HG03342 (cell line): ENCODE measurements around the gene MGST2.
"Not testable (repeated sequence)": the region's sequence is repeated elsewhere in the genome, so short reads cannot be mapped to it uniquely, and the experiment has no call there.

Experiments used
- ATAC-seq: cut with Tn5 transposase; IDR thresholded peaks from one replicate; pipeline ENCODE4 v1.9.1; 2021; ENCODE audit warnings: mild to moderate bottlenecking, moderate library complexity; ENCODE audit not compliant: unreplicated experiment

MGST2 gene

GRCh38 chr4:139669335-139669734, 3.7 kb downstream of the MGST2 start:
- no peak for ATAC-seq

DNA sequence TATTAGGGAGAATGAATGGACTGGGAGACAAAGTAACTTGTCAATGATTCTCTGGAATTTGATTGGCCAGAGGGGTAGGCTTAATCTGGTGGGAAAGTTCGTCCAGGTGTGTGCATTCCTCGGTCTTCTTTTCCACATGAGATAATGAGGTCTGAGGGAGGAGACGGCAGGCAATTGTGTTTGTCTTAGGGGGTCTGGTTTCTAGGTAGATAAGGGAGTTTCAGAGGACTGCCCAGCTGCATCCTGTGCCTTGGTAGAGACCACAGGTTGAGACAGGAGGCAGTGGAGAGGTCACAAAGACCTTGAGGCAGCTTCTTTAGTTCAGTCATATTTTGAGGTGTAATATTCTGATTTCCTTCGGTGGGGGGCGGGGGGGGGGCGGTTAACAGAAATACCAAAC, 4.3 kb downstream of the MGST2 start:
- ATAC-seq: no peak

- ATAC-seq: no peak
These were observed 5.2 kb downstream of the MGST2 start for GRCh38 chr4:139670775-139671174.

DNA sequence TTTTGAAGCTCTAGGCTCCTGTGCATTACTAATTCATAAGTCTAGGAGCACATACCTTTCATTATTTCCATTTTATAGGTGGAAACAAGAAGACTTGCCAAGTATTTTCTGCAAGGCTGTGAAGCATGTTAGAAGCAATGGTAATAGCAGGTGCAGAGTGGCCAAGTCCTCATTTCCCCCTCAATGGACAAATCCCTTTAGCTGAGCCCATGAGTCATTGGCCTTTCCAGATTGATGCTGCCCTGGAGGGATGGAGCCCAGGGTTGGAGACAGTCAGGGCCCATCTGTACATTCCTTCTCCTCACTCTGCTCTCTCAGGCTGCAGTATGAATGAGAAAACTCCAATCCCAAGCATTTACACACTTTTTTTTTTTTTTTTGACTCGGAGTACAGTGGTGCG, 6.6 kb downstream of the MGST2 start:
- no peak for ATAC-seq

DNA sequence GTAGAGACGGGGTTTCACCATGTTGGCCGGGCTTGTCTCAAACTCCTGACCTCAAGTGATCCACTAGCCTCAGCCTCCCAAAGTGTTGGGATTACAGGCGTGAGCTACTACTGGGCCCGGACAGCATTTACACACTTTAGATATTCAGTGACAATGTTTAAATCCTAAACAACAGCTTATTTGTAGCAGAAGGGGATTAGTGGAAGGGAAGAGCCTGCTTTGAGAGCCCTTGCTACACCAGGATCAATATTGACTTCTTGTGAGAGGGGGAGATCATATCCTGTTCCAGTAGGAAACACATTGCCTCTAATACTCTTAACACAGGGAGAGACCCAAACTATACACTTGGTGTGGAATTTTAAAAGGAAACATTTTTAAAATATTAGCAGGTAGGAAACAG, 7.1 kb downstream of the MGST2 start:
- ATAC-seq: no peak

DNA sequence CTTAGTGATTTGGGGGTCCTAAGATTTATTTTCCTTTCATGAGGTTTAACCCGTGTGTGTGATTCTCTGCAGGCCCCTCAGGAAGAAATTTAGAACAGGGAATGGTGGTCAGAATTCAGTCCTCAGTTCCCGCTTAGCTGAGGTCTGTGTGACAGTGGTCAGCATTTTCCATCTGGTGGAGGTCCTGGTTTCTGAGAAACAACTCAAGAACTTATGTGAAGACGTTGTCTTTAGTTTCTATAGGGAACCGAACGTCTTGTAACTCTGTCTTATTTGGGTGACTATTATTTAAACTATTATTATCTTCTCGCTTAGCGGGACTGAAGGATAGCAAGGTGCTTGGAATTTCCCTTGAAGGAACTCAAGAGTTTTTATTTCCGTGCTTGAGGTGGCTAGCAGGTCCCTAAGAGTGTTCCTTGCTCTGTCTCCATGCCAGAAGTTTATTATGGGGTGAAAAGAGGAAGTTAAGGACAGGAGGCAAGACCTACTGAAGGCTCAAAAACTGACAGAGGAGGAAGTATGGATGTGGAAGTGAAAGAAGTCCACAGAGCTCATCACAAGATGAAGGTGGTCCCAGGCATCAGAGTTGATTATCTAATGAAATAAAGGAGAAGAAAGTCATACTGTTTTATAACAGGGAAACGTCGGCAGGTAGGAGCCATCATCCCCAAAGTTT, 9.4 kb downstream of the MGST2 start:
- ATAC-seq: peak; percentile 79

DNA sequence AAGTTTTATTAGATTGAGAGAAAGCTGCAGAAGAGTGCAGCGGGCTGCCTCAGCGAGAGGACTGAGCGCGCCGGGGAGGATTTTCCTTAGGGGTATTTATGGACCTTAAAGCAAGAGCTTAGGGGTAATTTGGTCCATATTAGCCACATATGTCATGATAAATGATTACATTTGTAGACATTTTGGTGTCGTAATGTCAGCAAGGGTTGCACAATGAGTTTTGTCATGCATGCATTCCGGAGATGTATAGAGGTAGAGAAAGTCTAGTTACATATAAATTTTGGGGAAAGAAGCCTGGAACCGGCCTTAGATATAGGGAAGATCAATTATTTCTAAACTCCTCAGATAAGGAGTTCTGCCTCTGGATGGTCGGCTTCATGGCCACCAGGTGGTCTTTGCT, 10.0 kb downstream of the MGST2 start:
- no peak for ATAC-seq

- no peak for ATAC-seq
These were observed 10.7 kb downstream of the MGST2 start for GRCh38 chr4:139676365-139676764.

DNA sequence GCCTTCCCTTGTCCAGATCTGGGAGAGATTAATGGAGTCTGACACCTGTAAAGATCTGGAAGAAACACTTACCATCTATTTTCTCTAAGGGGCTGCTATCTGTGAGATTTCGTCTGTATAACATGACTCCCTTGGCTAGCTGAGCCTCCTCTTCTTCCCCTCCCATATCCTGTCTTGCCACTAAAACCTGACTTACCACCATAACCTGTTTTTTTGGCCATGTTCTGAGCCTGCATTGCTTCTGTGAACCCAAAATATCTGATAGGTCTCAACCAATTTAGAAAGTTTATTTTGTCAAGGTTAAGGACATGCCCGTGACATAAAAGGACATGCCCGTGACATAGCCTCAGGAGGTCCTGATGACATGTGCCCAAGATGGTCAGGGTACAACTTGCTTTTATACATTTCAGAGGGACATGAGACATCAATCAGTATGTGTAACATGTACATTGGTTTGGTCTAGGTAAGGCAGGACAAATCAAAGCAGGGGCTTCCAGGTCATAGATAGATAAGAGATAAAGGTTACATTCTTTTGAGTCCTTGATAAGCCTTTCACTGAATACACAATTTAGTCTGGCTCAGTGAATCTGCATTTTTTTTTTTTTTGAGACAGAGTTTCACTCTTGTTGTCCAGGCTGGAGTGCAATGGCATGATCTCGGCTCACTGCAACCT, 11.4 kb downstream of the MGST2 start:
- no peak for ATAC-seq

DNA sequence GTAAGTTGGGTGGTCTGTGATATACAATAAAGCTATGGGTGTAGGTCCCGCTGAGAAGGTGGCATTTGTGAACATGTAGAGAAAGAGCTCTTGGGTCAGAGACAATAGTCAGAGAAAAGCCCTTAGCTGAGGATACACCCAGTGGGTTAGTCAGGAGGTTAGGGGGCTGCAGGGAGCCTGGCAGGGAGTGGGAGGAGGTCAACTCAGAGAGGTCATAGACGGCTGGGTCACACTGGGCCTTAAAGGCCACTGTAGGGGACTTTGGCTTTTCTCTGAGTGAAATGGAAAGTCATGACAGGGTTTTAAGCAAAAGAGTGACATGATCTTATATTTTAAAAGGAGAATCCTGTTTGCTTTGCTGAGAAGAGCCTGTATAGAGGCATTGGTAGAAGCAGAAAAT, 16.7 kb downstream of the MGST2 start:
- no peak for ATAC-seq

DNA sequence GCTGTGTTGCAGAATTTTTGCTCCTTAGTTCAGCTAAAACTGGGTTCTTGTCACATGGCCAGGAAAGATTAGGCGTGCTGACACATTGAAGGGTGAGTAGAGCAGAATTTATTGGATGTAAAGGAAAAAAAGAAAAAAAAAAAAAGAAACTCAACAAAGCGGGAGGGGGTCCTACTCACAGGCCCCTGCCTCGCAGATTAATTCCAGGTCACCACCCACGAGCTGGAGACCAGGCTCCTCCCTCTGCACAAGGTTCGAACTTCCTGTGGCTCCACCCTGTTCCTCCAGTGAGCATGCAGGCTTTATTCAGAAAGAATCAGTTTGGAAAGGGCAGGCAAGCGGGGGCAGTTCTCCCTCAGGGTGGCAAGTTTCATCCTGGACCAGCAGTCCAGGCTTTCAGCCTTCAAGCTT, 17.1 kb downstream of the MGST2 start:
- no peak for ATAC-seq

GRCh38 chr4:139684351-139684750, 18.7 kb downstream of the MGST2 start:
- no peak for ATAC-seq

- ATAC-seq: no peak
These were observed 19.6 kb downstream of the MGST2 start for GRCh38 chr4:139685180-139685579.

- no peak for ATAC-seq
These were observed 20.5 kb downstream of the MGST2 start for GRCh38 chr4:139686130-139686529.

DNA sequence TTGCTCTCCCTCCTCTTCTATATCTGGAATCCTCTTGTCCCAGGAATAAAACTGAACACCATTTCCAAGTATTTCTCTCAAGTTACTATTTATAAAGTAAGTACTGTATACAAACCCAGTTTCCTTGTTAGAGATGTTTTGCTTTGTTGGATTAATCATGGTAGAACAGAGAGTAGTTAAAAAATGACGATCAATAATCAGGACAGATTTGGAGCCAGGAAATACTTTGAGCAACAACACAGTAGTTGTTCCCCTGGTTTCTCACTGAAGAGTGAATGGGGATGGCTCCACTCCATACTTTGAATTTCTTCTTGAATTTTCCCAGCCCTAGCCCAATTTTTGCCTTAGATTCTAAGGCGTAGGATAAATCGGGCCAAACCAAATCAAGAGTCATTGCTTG, 21.4 kb downstream of the MGST2 start:
- ATAC-seq: no peak

DNA sequence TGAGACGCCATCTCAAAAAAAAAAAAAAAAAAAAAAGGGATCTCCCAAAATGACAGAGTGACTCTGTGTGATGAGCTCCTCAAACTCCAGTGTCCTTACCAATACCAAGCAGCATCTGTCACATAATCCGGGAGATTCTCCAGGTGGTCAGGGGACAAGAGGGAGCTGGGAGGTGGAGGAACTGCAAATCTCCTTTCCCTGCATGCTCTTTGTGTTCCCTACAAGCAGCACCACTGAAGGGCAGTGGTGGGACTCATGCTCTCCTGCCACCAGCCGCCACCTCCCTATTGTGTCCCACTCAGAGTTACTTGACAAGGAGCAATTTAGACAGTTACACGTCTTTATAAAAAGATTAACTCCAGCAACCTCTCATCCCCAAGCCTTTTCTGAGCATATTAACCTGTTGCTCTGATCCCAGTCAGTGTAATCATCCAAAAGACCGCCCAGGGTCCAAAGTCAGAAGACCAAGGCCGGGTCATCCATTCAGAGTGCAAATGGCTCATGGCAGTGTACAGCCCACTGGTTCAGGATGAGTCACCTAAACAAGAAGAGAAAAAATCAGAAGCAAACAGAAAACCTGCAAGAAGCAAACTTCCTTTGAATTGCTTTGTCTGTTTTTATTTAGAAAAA, 23.6 kb downstream of the MGST2 start:
- ATAC-seq: no peak

- no peak for ATAC-seq
These were observed 24.8 kb downstream of the MGST2 start for GRCh38 chr4:139690419-139690818.

- ATAC-seq: peak; percentile 55
These were observed 26.8 kb downstream of the MGST2 start for GRCh38 chr4:139692309-139693012.

- no peak for ATAC-seq
These were observed 29.0 kb downstream of the MGST2 start for GRCh38 chr4:139694522-139695107.

- no peak for ATAC-seq
These were observed 30.9 kb downstream of the MGST2 start for GRCh38 chr4:139696491-139696890.

DNA sequence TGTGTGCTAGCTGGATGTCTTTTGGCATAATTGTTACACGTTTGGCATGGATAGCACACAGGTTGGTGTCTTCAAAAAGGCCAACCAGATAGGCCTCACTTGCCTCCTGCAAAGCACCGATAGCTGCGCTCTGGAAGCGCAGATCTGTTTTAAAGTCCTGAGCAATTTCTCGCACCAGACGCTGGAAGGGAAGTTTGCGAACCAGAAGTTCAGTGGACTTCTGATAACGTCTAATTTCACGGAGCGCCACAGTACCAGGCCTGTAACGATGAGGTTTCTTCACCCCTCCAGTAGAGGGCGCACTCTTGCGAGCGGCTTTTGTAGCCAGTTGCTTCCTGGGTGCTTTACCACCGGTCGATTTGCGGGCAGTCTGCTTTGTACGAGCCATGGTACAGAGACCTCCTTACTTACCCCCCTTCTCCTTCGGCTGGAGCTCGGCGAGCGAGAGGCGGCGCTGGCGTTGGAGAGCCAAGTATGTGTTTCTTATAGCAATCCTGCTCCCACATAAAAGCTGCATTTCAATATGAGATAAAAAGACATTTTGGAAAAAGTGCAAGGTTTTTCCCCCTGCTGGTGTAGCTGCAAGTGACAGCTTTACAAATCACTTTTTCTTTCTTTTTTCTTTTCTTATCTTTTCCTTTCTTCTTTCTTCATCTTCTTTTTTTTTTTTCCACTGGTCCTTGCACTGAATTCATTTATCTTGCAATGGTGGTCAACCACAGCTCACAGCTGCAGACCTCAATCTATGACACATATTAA, 32.7 kb downstream of the MGST2 start:
- not testable (repeated sequence) for ATAC-seq
